GM18508 (cell line): ENCODE measurements around the gene RB1.

Source experiments
- ATAC-seq: cut with Tn5 transposase; IDR thresholded peaks from one replicate; pipeline ENCODE4 v1.9.1; 2021; ENCODE audit warnings: moderate number of reproducible peaks; ENCODE audit not compliant: insufficient read depth, unreplicated experiment

The RB1 gene

GRCh38 chr13:48490241-48490640 is 186.7 kb downstream of the RB1 start:
- ATAC-seq: no peak

GRCh38 chr13:48491423-48492095 is 188.0 kb downstream of the RB1 start:
- ATAC-seq: no peak

- ATAC-seq: peak; percentile 26
Observed at GRCh38 chr13:48492096-48492440, 188.5 kb downstream of the RB1 start.

- peak; percentile 58 for ATAC-seq
Observed at GRCh38 chr13:48492470-48493065, 189.0 kb downstream of the RB1 start.

- no peak for ATAC-seq
Observed at GRCh38 chr13:48493066-48493765, 189.7 kb downstream of the RB1 start.

- no peak for ATAC-seq
Observed at GRCh38 chr13:48493851-48494250, 190.3 kb downstream of the RB1 start.

GRCh38 chr13:48494874-48495273 is 191.3 kb downstream of the RB1 start:
- ATAC-seq: no peak

GRCh38 chr13:48496271-48497161 is 193.0 kb downstream of the RB1 start:
- no peak for ATAC-seq

- no peak for ATAC-seq
Observed at GRCh38 chr13:48497669-48498068, 194.1 kb downstream of the RB1 start.

GRCh38 chr13:48500652-48501197 is 197.2 kb downstream of the RB1 start:
- no peak for ATAC-seq

- ATAC-seq: no peak
Observed at GRCh38 chr13:48501705-48502104, 198.2 kb downstream of the RB1 start.

GRCh38 chr13:48502601-48503319 is 199.2 kb downstream of the RB1 start:
- ATAC-seq: no peak

GRCh38 chr13:48504606-48505005 is 201.1 kb downstream of the RB1 start:
- ATAC-seq: no peak

- ATAC-seq: no peak
Observed at GRCh38 chr13:48505012-48505411, 201.5 kb downstream of the RB1 start.

GRCh38 chr13:48505597-48506091 is 202.1 kb downstream of the RB1 start:
- ATAC-seq: peak; percentile 73

GRCh38 chr13:48506092-48506701 is 202.6 kb downstream of the RB1 start:
- ATAC-seq: no peak

- ATAC-seq: no peak
Observed at GRCh38 chr13:48507021-48507420, 203.5 kb downstream of the RB1 start.

GRCh38 chr13:48508011-48508410 is 204.5 kb downstream of the RB1 start:
- no peak for ATAC-seq

- ATAC-seq: no peak
Observed at GRCh38 chr13:48510698-48511097, 207.1 kb downstream of the RB1 start.
